Measurements from ENCODE around the gene LIN9. TPM values are rescaled to one million over a fixed set of nuclear protein-coding genes. Genes with fewer than 3 reads are reported as not detected.

The LIN9 gene
- total RNA-seq, 4 donors from 2014 or later = 1.00 to 3.2 (median 2.3) TPM; not detected in 1

GRCh38 chr1:226337276-226337875, 28.4 kb upstream of the LIN9 start:
- H3K4me3 ChIP-seq = no peak overlapping the region
- in situ Hi-C loops (cut with MboI; ENCODE audit: low pct_ligation_motif_present in 1 of 4, low pct_unique_long_range_greater_than_20kb in 1 of 4, low sequenced_read_pairs in 3 of 4) = loop anchor here in 1 of 4 donors (25.0 kb wide), 1 partner anchor 125 kb away; the partner anchor contains the start of gene MIXL1
- H3K27me3 ChIP-seq = no peaks in the 10 kb centered on the region
- no peak for DNase-seq
- H3K9me3 ChIP-seq = no peaks in the 10 kb centered on the region
- intact Hi-C loops (cut with DNase I; ENCODE audit: low total_unique reads) = no loop called here
- 64 to 73% methylated on average over 7 to 8 of the region's 8 CpGs for WGBS, 2 donors (ENCODE audit: low coverage in 1 of 2)
- no peak overlapping the region for H3K27ac ChIP-seq
- peaks cover 0 to 5% (median 2%) of the 10 kb centered on the region in 4 donors for H3K4me1 ChIP-seq
- H3K36me3 ChIP-seq = no peaks in the 10 kb centered on the region
- no peak for TF ChIP-seq EP300 (IDR thresholded peaks at IDR 0.05; ENCODE audit: low read depth)
- no peak for TF ChIP-seq POLR2AphosphoS5 (IDR thresholded peaks at IDR 0.05)
- no peak for TF ChIP-seq POLR2A (IDR thresholded peaks at IDR 0.05)
- TF ChIP-seq CTCF (IDR thresholded peaks at IDR 0.05) = no peak

- in situ Hi-C loops (cut with MboI; ENCODE audit: low pct_ligation_motif_present in 1 of 4, low pct_unique_long_range_greater_than_20kb in 1 of 4, low sequenced_read_pairs in 3 of 4) = loop anchor here in 1 of 4 donors (25.0 kb wide), 1 partner anchor 123 kb away; the partner anchor contains the start of gene MIXL1
- DNase-seq = no peak
- no peaks in the 10 kb centered on the region for H3K27me3 ChIP-seq
- intact Hi-C loops (cut with DNase I; ENCODE audit: low total_unique reads) = no loop called here
- H3K4me1 ChIP-seq = peaks cover 0 to 5% (median 2%) of the 10 kb centered on the region in 4 donors
- no peak overlapping the region for H3K4me3 ChIP-seq
- TF ChIP-seq EP300 (IDR thresholded peaks at IDR 0.05; ENCODE audit: low read depth) (no peak), POLR2AphosphoS5 (IDR thresholded peaks at IDR 0.05) (no peak), CTCF (IDR thresholded peaks at IDR 0.05) (no peak), POLR2A (IDR thresholded peaks at IDR 0.05) (no peak)
- no peaks in the 10 kb centered on the region for H3K9me3 ChIP-seq
- no peak overlapping the region for H3K27ac ChIP-seq
- no peaks in the 10 kb centered on the region for H3K36me3 ChIP-seq
- 50 to 53% methylated on average over 1 of the region's 1 CpG for WGBS, 2 donors (ENCODE audit: low coverage in 1 of 2)
These were observed 26.7 kb upstream of the LIN9 start for GRCh38 chr1:226335661-226336060.

GRCh38 chr1:226332947-226333346, 24.0 kb upstream of the LIN9 start:
- Histone ChIP-seq H3K9me3 (no peaks in the 10 kb centered on the region), H3K27ac (no peak overlapping the region), H3K4me1 (peaks cover 0 to 5% (median 2%) of the 10 kb centered on the region in 4 donors), H3K36me3 (no peaks in the 10 kb centered on the region), H3K4me3 (no peak overlapping the region), H3K27me3 (no peaks in the 10 kb centered on the region)
- in situ Hi-C loops (cut with MboI; ENCODE audit: low pct_ligation_motif_present in 1 of 4, low pct_unique_long_range_greater_than_20kb in 1 of 4, low sequenced_read_pairs in 3 of 4) (loop anchor here in 1 of 4 donors (25.0 kb wide), 1 partner anchor 121 kb away; the partner anchor contains the start of gene MIXL1), intact Hi-C loops (cut with DNase I; ENCODE audit: low total_unique reads) (no loop called here)
- DNase-seq = no peak
- WGBS, 2 donors (ENCODE audit: low coverage in 1 of 2) = 41 to 61% methylated on average over 2 of the region's 2 CpGs
- TF ChIP-seq EP300 (IDR thresholded peaks at IDR 0.05; ENCODE audit: low read depth) (no peak), CTCF (IDR thresholded peaks at IDR 0.05) (no peak), POLR2AphosphoS5 (IDR thresholded peaks at IDR 0.05) (no peak), POLR2A (IDR thresholded peaks at IDR 0.05) (no peak)

DNA sequence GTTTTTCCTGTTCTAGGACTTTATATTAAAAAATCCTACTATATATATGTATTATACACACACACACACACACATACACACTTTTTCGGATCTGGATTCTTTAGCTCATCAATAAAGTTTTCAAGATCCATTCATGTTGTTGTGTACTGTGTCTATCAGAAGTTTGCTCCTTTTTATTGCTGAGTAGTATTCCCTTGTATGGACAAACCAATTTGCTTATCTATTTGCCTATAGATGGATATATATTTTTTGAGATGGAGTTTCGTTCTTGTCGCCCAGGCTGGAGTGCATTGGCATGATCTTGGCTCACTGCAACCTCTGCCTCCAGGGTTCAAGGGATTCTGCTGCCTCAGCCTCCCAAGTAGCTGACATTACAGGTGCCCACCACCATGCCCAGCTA, 20.3 kb upstream of the LIN9 start:
- H3K27me3 ChIP-seq = no peaks in the 10 kb centered on the region
- TF ChIP-seq CTCF (IDR thresholded peaks at IDR 0.05) (no peak), EP300 (IDR thresholded peaks at IDR 0.05; ENCODE audit: low read depth) (no peak)
- H3K36me3 ChIP-seq = no peaks in the 10 kb centered on the region
- in situ Hi-C loops (cut with MboI; ENCODE audit: low pct_ligation_motif_present in 1 of 4, low pct_unique_long_range_greater_than_20kb in 1 of 4, low sequenced_read_pairs in 3 of 4) (loop anchor here in 1 of 4 donors (25.0 kb wide), 1 partner anchor 117 kb away; the partner anchor contains the start of gene MIXL1), intact Hi-C loops (cut with DNase I; ENCODE audit: low total_unique reads) (no loop called here)
- H3K4me1 ChIP-seq = peaks cover 0 to 5% (median 2%) of the 10 kb centered on the region in 4 donors
- DNase-seq = no peak
- H3K27ac ChIP-seq = no peak overlapping the region
- WGBS, 2 donors (ENCODE audit: low coverage in 1 of 2) = 84 to 95% methylated on average over 2 to 3 of the region's 3 CpGs
- H3K9me3 ChIP-seq = no peaks in the 10 kb centered on the region
- H3K4me3 ChIP-seq = no peak overlapping the region
